H7 (cell line): ENCODE data around the gene RAD18. TPM values are rescaled to one million over a fixed set of nuclear protein-coding genes. Genes with fewer than 3 reads are reported as not detected.

ENCODE experiments used
- DNase-seq: peaks from one replicate; pipeline ENCODE4 v3.0.0; 2012
- H3K27me3 ChIP-seq: 2 replicates; pipeline ENCODE4 v1.6.0; 2011; ENCODE audit warnings: mild to moderate bottlenecking, low read length; ENCODE audit not compliant: control insufficient read depth, insufficient read depth
- H3K36me3 ChIP-seq: replicated peaks from 2 replicates; pipeline ENCODE4 v1.5.1; 2011; ENCODE audit warnings: low read length; ENCODE audit not compliant: control insufficient read depth, insufficient read depth
- H3K4me3 ChIP-seq: 2 replicates; pipeline ENCODE4 v1.5.1; 2011; ENCODE audit warnings: low read depth, mild to moderate bottlenecking, control low read depth, low read length, moderate library complexity; ENCODE audit not compliant: insufficient read depth
- total RNA-seq: library from RNA; depleted of rRNA; stranded (reverse); fragments of >200 nt; shearing (Covaris generic); gene quantifications from 2 replicates; pipeline ENCODE4 v1.2.3, GENCODE V29; 2014

Gene RAD18
- total RNA-seq, 1 experiment from 2014 or later = 18.4 TPM

DNA sequence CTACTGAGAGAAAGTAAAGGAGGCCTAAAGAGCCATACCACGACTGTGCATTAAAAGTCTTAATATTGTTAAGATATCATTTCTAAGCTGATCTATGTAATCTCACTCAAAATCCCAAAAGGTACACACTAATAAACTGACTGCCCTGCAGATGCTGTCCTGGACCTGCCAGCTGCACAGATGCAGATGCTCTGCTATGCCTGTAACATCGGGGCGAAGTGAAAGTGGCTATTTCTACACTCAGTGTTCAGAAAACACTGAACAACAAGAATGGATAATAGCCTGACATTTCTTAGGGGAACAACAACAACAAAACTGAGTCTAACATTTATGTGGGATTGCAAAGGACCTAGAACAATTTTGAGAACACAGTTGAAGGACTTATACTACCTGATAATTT is 31.9 kb downstream of the RAD18 start:
- DNase-seq = no peak
- Histone ChIP-seq H3K27me3 (no peaks in the 10 kb centered on the region), H3K36me3 (no peaks in the 10 kb centered on the region), H3K4me3 (no peak overlapping the region)

- Histone ChIP-seq H3K4me3 (no peak overlapping the region), H3K36me3 (no peaks in the 10 kb centered on the region), H3K27me3 (no peaks in the 10 kb centered on the region)
- DNase-seq = no peak
Observed at GRCh38 chr3:8929860-8930259, 33.4 kb downstream of the RAD18 start.

DNA sequence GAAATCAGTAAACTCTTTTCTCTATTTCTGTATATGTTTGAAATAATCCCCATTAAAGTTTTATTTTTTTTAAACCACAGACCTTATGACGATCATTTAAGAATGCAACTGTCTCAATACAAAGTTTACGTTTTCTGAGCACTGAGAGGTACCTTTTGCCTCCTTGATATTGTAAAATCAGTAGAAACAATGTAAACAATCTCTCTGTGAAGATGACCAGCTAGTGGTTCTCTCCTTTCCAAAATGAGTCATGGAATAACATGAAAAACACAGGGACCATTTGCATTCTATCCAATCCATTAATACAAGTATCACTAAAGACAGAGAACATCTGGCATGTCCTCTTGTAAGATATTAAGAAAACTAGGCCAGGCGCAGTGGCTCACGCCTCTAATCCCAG is 48.8 kb downstream of the RAD18 start:
- no peaks in the 10 kb centered on the region for H3K27me3 ChIP-seq
- no peak for DNase-seq
- no peak overlapping the region for H3K4me3 ChIP-seq
- H3K36me3 ChIP-seq = no peaks in the 10 kb centered on the region

- DNase-seq = no peak
- H3K36me3 ChIP-seq = no peaks in the 10 kb centered on the region
- no peaks in the 10 kb centered on the region for H3K27me3 ChIP-seq
- no peak overlapping the region for H3K4me3 ChIP-seq
Observed at GRCh38 chr3:8911781-8912180, 51.5 kb downstream of the RAD18 start.

DNA sequence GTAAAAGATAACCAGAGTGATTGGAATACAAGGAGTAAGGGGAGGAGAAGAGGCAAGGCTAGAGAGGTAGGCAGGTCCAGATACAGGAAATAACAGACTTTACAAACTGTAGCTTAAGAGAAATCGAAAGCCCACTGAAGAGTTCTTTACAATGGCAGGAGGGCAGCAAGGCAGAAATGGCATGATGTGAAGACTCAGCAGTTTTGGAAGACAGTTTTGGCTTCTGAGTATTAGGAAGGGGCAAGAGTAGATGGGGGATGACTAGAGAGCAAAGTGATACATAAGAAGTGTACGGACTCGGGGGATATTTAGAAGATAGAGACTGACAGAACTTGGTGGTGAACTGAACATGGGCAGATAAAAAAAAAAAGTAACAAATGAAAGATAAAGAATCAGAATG is 54.1 kb downstream of the RAD18 start:
- Histone ChIP-seq H3K4me3 (no peak overlapping the region), H3K27me3 (no peaks in the 10 kb centered on the region), H3K36me3 (no peaks in the 10 kb centered on the region)
- DNase-seq = no peak

- no peaks in the 10 kb centered on the region for H3K27me3 ChIP-seq
- H3K4me3 ChIP-seq = no peak overlapping the region
- H3K36me3 ChIP-seq = no peaks in the 10 kb centered on the region
- DNase-seq = no peak
Observed at GRCh38 chr3:8903191-8903590, 60.1 kb downstream of the RAD18 start.

DNA sequence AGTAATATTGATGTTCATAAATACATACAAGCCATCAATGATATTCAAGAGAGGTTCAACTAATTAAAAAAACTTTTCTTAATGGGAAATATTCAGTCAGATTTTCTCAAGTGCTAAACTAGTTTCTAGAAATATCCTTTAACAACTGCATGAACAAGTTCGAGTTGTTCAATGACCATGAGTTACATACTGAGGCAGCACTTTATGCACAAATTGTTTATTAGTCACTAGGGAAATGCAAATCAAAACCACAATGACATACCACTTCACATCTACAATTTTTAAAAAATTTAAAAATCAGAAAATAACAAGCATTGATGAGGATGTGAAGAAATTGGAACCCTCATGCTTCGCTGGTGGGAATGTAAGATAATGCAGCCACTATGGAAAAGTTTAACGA is 62.4 kb downstream of the RAD18 start:
- DNase-seq = no peak
- Histone ChIP-seq H3K4me3 (no peak overlapping the region), H3K27me3 (no peaks in the 10 kb centered on the region), H3K36me3 (no peaks in the 10 kb centered on the region)

DNA sequence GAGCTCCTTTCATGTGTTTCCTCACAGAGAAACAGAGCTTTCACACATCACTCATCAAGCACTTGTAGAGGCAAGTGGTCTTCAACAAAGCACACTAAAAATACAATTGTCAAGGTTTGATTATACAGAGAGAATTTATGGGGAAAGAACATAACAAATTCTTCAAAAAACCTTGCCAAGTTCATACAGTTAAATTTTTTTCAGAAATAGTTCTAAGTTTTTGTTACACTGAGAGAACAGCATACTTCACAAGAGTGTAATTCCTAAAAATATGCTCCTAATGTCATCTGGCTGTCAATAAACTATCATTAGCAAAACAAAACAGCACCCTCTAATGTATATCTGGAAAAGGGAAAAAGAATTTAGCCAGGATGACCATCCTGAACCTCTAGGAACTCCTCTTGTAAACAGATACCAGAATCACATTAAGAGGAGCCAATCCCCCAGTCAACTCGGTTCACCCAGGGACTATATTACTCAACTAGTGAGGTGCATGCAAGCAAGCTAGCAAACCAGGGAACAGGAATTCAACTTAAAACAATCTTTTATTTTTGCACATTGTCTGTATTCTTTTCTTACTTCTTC is 63.3 kb downstream of the RAD18 start:
- no peaks in the 10 kb centered on the region for H3K36me3 ChIP-seq
- DNase-seq = no peak
- H3K27me3 ChIP-seq = no peaks in the 10 kb centered on the region
- no peak overlapping the region for H3K4me3 ChIP-seq

- no peaks in the 10 kb centered on the region for H3K27me3 ChIP-seq
- DNase-seq = no peak
- no peaks in the 10 kb centered on the region for H3K36me3 ChIP-seq
- no peak overlapping the region for H3K4me3 ChIP-seq
Observed at GRCh38 chr3:8895829-8896228, 67.4 kb downstream of the RAD18 start.

- peaks cover 3% of the 10 kb centered on the region; the same call in 1 of the 2 replicates for H3K36me3 ChIP-seq
- DNase-seq = no peak
- no peak overlapping the region for H3K4me3 ChIP-seq
- no peaks in the 10 kb centered on the region for H3K27me3 ChIP-seq
Observed at GRCh38 chr3:8893001-8893400, 70.3 kb downstream of the RAD18 start.

GRCh38 chr3:8891774-8892173 is 71.5 kb downstream of the RAD18 start:
- peaks cover 3% of the 10 kb centered on the region; the same call in 1 of the 2 replicates for H3K36me3 ChIP-seq
- DNase-seq = no peak
- H3K27me3 ChIP-seq = no peaks in the 10 kb centered on the region
- no peak overlapping the region for H3K4me3 ChIP-seq

DNA sequence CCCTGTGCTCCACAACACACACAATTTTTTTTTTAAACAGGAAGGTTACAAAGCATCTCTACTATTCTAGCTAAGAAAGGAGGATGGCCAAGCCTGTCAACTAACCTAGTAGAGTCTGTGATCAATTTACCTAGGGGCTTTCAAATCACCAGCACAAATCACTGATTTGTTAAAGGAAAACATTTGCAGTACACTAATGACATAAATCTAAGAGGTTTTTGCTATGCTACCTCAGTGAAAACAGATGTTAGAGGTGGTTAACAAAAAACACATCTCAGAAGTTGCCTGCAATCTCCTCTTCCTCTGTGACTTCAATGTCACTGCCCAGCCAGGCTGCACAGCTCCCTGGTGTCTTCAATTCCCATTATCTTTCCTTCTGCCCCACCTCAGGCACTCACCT is 72.0 kb downstream of the RAD18 start:
- Histone ChIP-seq H3K4me3 (no peak overlapping the region), H3K27me3 (no peaks in the 10 kb centered on the region), H3K36me3 (peaks cover 3% of the 10 kb centered on the region; the same call in 1 of the 2 replicates)
- DNase-seq = no peak

GRCh38 chr3:8888301-8888915 is 74.9 kb downstream of the RAD18 start:
- H3K27me3 ChIP-seq = no peaks in the 10 kb centered on the region
- H3K4me3 ChIP-seq = no peak overlapping the region
- H3K36me3 ChIP-seq = peaks cover 3% of the 10 kb centered on the region
- no peak for DNase-seq

GRCh38 chr3:8887435-8888300 is 75.6 kb downstream of the RAD18 start:
- Histone ChIP-seq H3K4me3 (no peak overlapping the region), H3K27me3 (no peaks in the 10 kb centered on the region), H3K36me3 (peaks cover 3% of the 10 kb centered on the region)
- no peak for DNase-seq

DNA sequence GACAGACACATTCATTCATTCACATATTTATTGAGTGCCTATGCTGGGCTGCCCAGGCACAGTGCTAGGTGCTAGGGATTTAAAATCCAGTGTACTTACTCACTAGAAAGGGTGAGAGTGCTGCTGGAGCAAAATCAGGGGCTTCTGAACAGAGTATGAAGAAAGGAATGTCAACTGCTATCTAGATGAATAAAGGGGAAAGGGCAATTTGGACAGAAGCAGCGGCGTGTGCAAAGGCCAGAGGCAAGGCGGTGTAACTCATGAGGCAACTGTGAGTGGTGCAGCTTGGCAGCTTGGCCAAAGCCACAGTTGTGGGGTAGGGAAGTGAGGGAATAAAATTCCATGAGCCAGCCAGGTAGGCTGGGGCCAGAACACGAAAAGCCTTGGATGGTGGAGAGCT is 76.7 kb downstream of the RAD18 start:
- no peak overlapping the region for H3K4me3 ChIP-seq
- H3K36me3 ChIP-seq = peaks cover 3% of the 10 kb centered on the region
- no peaks in the 10 kb centered on the region for H3K27me3 ChIP-seq
- no peak for DNase-seq
